ENCODE measurements around the gene PHACTR3. TPM values are rescaled to one million over a fixed set of nuclear protein-coding genes. Genes with fewer than 3 reads are reported as not detected.

The PHACTR3 gene
- total and polyA plus RNA-seq, 2 donors (not counting 3 experiments of a cell fraction or from before 2014, with no cell fraction given): not detected

- CTCF ChIA-PET: no interaction called here
Measured at GRCh38 chr20:59705651-59706399, 101.5 kb downstream of the PHACTR3 start.

More at GRCh38 chr20:59705651-59706399, 101.5 kb downstream of the PHACTR3 start:
- peaks cover 2% of the 10 kb centered on the region for H3K9me3 ChIP-seq (replicated peaks; ENCODE audit: control insufficient read depth, insufficient read depth, low read length)
- H3K27me3 ChIP-seq (ENCODE audit: control insufficient read depth in 2 of 2, insufficient read depth in 2 of 2, low read length in 2 of 2): no peaks in the 10 kb centered on the region
- dilution Hi-C loops (cut with MboI; ENCODE audit: extremely low pct_ligation_motif_present, low sequenced_read_pairs) (no loop called here), intact Hi-C loops (cut with micrococcal nuclease) (no loop called here)
- H2AFZ ChIP-seq (ENCODE audit: low read depth, low read length): no peak overlapping the region
- no peak overlapping the region for H3K9ac ChIP-seq (replicated peaks; ENCODE audit: extremely low read depth, insufficient read depth, low read length)
- no peaks in the 10 kb centered on the region for H3K79me2 ChIP-seq (ENCODE audit: control insufficient read depth, insufficient read depth, low read length)
- no peaks in the 10 kb centered on the region for H3K36me3 ChIP-seq (ENCODE audit: control insufficient read depth in 2 of 2, extremely low read depth in 1 of 2, insufficient read depth in 2 of 2, low read length in 2 of 2)
- DNase-seq (ENCODE audit: low read depth, low spot score) (no peak), FAIRE-seq (no peak)
- no peaks in the 10 kb centered on the region for H3K9me1 ChIP-seq (replicated peaks; ENCODE audit: control insufficient read depth, extremely low read depth, insufficient read depth, low read length)
- no peak overlapping the region for H3K4me2 ChIP-seq (ENCODE audit: insufficient read depth, low read length)
- H3K4me3 ChIP-seq (replicated peaks in 1 of 3; ENCODE audit: insufficient read depth in 1 of 3, low read depth in 1 of 3, low read length in 3 of 3): no peak overlapping the region
- no TSS peak for BruUV-seq (replicated peaks)
- TF ChIP-seq POLR2AphosphoS5 (IDR thresholded peaks at IDR 0.05; ENCODE audit: insufficient read depth, low read depth, low read length) (no peak), MAX (IDR thresholded peaks at IDR 0.05; ENCODE audit: insufficient read depth, insufficient read length) (no peak), GATA2 (IDR thresholded peaks at IDR 0.05; ENCODE audit: insufficient read depth, insufficient read length, low read depth, low read length) (no peak), POLR2A (IDR thresholded peaks at IDR 0.05; ENCODE audit: low read depth, low read length) (no peak), MYC (IDR thresholded peaks at IDR 0.05; ENCODE audit: low read depth, low read length) (no peak), FOS (IDR thresholded peaks at IDR 0.05; ENCODE audit: borderline replicate concordance, insufficient read depth, low read length) (no peak), EZH2 (IDR thresholded peaks at IDR 0.05; ENCODE audit: borderline replicate concordance, low read depth, low read length, severe bottlenecking) (no peak), JUN (IDR thresholded peaks at IDR 0.05; ENCODE audit: borderline replicate concordance, insufficient read depth, insufficient read length, low read depth) (no peak)
- TF ChIP-seq, protein P1, sequence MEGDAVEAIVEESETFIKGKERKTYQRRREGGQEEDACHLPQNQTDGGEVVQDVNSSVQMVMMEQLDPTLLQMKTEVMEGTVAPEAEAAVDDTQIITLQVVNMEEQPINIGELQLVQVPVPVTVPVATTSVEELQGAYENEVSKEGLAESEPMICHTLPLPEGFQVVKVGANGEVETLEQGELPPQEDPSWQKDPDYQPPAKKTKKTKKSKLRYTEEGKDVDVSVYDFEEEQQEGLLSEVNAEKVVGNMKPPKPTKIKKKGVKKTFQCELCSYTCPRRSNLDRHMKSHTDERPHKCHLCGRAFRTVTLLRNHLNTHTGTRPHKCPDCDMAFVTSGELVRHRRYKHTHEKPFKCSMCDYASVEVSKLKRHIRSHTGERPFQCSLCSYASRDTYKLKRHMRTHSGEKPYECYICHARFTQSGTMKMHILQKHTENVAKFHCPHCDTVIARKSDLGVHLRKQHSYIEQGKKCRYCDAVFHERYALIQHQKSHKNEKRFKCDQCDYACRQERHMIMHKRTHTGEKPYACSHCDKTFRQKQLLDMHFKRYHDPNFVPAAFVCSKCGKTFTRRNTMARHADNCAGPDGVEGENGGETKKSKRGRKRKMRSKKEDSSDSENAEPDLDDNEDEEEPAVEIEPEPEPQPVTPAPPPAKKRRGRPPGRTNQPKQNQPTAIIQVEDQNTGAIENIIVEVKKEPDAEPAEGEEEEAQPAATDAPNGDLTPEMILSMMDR (IDR thresholded peaks at IDR 0.05; ENCODE audit: extremely low read depth in 1 of 2, insufficient read depth in 1 of 2, low read depth in 1 of 2, low read length in 2 of 2): no peak
- H4K20me1 ChIP-seq (replicated peaks; ENCODE audit: control insufficient read depth, extremely low read depth, insufficient read depth, low read length): no peaks in the 10 kb centered on the region
- no peaks in the 10 kb centered on the region for H3K4me1 ChIP-seq (ENCODE audit: control insufficient read depth, extremely low read depth, insufficient read depth, low read length)
- POLR2A ChIA-PET: no interaction called here
- H3K27ac ChIP-seq (ENCODE audit: insufficient read depth, low read depth, low read length): no peak overlapping the region
